T follicular helper cell (primary cell): ENCODE measurements around the gene CYLD.

ENCODE experiments used
- DNase-seq: peaks from one replicate; pipeline ENCODE4 v3.0.0-alpha.2; 2020; ENCODE audit warnings: low read depth

CYLD gene

GRCh38 chr16:50819706-50820105 lies 77.8 kb downstream of the CYLD start:
- DNase-seq: no peak

GRCh38 chr16:50820225-50820624 lies 78.3 kb downstream of the CYLD start:
- DNase-seq: no peak

- DNase-seq: no peak
Measured at GRCh38 chr16:50821586-50821985, 79.7 kb downstream of the CYLD start.

- no peak for DNase-seq
Measured at GRCh38 chr16:50822671-50823070, 80.8 kb downstream of the CYLD start.

- DNase-seq: no peak
Measured at GRCh38 chr16:50826797-50827316, 85.0 kb downstream of the CYLD start.

GRCh38 chr16:50828164-50828702 lies 86.3 kb downstream of the CYLD start:
- DNase-seq: no peak

GRCh38 chr16:50830698-50831097 lies 88.8 kb downstream of the CYLD start:
- no peak for DNase-seq

- no peak for DNase-seq
Measured at GRCh38 chr16:50831751-50832150, 89.9 kb downstream of the CYLD start.

- no peak for DNase-seq
Measured at GRCh38 chr16:50833929-50834328, 92.0 kb downstream of the CYLD start.

GRCh38 chr16:50834701-50835100 lies 92.8 kb downstream of the CYLD start:
- DNase-seq: no peak

- no peak for DNase-seq
Measured at GRCh38 chr16:50835358-50836060, 93.6 kb downstream of the CYLD start.

- no peak for DNase-seq
Measured at GRCh38 chr16:50836121-50836621, 94.3 kb downstream of the CYLD start.

- DNase-seq: no peak
Measured at GRCh38 chr16:50837324-50837723, 95.4 kb downstream of the CYLD start.

GRCh38 chr16:50838165-50838564 lies 96.3 kb downstream of the CYLD start:
- no peak for DNase-seq

- no peak for DNase-seq
Measured at GRCh38 chr16:50838885-50839284, 97.0 kb downstream of the CYLD start.

- DNase-seq: no peak
Measured at GRCh38 chr16:50839356-50839755, 97.5 kb downstream of the CYLD start.

- DNase-seq: no peak
Measured at GRCh38 chr16:50839920-50840729, 98.2 kb downstream of the CYLD start.

- peak; percentile 4 for DNase-seq
Measured at GRCh38 chr16:50841081-50841886, 99.4 kb downstream of the CYLD start.

GRCh38 chr16:50842013-50842505 lies 100.2 kb downstream of the CYLD start:
- no peak for DNase-seq

GRCh38 chr16:50842589-50842988 lies 100.7 kb downstream of the CYLD start:
- no peak for DNase-seq

- DNase-seq: no peak
Measured at GRCh38 chr16:50844840-50845239, 103.0 kb downstream of the CYLD start.

GRCh38 chr16:50845296-50845695 lies 103.4 kb downstream of the CYLD start:
- DNase-seq: no peak
